ENCODE data around the gene MYL3.
"Not testable (repeated sequence)": the region's sequence is repeated elsewhere in the genome, so short reads cannot be mapped to it uniquely, and the experiment has no call there.

MYL3 gene

GRCh38 chr3:46821553-46821952 is 41.7 kb downstream of the MYL3 start:
- no peak for DNase-seq

DNA sequence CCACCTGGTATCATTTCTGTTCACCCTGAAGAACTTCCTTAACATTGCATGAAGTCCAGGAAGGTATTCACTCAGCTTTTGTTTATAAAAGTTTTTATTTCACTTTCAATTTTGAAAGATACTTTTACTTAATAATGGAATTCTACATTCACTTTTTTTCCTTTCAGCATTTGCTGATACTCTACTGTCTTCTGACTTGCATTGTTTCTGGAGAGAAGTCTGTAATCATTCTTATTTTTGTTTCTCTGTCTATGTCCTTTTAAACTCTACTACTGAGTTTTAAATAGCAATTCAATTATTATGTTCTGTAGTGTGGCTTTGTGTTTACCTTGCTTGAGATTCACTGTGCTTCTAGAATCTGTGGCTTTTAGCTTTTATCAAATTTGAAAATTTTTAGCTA is 42.4 kb downstream of the MYL3 start:
- no peak for DNase-seq

DNA sequence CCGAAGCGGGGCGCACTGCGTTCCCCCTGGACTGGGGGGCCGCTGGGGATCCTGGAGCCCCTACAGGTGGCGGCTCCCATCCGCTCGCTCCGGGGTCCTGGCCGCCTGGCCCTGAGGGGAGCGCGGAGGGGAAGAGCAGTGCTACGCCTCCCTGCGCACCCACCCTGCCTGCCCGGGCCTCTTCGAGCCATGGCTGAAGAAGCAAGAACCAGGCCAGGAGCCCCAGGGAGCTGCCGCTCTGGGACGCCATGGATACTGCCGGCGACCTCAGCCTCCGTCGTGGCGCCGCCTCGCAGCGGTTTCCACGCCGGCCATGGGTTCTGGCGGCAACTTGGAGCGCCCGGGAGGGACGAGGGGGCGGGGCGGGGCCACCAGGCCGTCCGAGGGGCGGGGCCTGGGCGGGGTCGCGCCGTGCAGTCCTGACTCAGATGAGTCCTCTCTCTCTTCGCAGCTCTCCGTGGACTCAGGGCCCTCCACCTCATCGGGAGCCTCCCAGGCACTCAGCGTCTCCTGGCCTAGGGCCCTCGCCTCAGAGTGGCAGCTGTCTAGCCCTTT is 50.9 kb downstream of the MYL3 start:
- peak; percentile 39 to 81 for DNase-seq

GRCh38 chr3:46811615-46812236 is 51.5 kb downstream of the MYL3 start:
- DNase-seq: peak; percentile 24 to 36

GRCh38 chr3:46808766-46809165 is 54.5 kb downstream of the MYL3 start:
- not testable (repeated sequence) for DNase-seq

Data from NCI-H526 (cell line).